ENCODE data around the gene LIMS2.

LIMS2 gene, protein sequence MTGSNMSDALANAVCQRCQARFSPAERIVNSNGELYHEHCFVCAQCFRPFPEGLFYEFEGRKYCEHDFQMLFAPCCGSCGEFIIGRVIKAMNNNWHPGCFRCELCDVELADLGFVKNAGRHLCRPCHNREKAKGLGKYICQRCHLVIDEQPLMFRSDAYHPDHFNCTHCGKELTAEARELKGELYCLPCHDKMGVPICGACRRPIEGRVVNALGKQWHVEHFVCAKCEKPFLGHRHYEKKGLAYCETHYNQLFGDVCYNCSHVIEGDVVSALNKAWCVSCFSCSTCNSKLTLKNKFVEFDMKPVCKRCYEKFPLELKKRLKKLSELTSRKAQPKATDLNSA

GRCh38 chr2:127675331-127676261 lies at the start of gene LIMS2:
TSS of gene LIMS2 (minus strand) at chr2:127675530. CDS start at chr2:127675024, 506 bp downstream.
- DNase-seq, result no peak

DNA sequence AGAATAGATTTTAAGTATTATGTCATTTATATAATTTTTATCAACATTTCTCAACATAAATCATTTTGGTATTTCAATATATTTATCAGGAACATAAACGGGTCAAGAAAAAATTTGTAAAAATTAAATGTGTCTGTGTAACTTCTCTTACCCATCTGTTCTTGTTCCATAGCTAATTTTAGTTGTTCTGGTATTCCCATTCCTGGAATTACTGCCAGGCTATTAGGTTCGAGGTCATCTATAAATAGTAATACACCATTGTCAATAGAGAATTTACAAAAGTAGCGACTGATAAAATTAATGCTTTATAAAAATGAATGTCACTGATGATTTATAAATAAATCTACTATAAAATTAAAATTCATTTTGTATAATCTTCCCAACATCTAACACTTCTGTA lies 47.5 kb upstream of the LIMS2 start:
- DNase-seq, result no peak

DNA sequence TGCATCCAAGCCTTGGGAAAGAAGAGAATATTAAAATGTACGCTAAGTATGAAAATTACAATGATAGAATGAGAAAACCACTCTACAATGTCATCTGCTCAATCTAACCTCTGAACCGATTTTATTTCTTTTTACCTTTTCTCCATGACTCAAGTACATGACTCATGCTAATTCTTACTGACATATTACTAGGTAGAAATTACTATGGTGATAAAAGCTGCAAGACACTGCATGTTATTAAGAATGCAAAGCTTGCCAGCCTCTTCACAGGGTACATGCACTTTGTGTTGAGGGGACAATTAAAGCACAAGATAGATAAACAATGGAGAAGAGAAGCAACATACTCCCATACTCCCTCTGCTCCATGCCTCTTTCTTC lies 46.6 kb upstream of the LIMS2 start:
- no peak for DNase-seq

GRCh38 chr2:127721311-127721977 lies 46.1 kb upstream of the LIMS2 start:
- no peak for DNase-seq

DNA sequence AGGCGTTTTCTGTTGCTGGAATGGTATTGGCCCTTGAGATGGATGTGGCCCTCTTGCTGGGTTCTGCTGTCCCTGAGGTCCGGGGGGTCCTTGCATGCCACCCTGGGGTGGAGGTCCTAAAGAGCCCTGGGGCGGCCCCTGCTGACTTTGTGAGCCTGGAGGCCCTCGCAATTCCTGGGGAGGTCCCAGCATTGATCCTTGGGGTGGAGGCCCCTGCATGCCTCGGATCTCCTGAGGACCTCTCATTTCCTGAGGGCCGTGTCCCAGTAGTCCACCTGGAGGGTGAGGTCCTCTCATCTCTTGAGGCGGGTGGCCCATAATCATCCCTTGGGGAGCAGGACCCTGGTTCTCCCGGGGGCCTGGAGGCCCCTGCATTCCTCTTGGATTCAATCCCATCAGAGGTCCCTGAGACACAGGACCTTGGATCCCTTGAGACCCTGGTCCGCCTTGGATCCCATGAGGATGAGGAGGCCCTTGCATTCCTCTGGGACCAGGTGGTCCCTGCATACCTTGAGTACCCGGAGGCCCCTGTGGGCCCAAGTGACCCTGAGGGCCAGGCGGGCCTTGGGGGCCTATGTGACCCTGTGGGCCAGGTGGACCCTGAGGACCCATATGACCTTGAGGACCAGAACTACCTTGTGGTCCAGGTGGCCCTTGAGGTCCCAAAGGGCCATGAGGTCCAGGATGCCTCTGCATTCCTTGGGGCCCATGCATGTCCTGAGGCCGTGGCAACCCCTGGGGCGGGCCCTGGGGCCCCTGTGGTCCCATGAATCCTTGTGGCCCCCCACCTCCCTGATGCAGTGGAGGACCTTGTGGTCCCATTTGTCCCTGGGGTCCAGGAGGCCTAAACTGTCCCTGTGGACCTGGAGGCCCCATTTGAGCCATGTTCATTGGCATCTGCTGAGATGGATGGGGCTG lies 44.2 kb upstream of the LIMS2 start:
- no peak for DNase-seq

DNA sequence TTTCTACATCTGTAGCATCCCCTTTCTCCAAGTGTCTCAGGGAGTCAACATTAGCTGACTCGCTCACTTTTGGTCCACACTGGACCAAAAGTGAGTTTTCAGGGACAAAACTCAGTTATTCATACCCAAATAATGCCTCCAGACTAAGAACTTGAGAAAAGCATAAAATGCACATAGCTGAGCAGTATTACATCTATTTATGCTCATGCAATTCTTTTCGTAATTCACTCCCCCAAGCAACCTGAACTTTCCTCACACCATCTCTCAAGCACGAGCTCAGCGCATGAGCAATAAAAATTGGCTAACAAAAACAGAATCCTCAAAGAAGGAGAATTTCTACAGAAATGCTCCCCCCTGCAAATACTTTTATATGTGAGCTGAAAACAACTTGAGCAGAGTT lies 42.9 kb upstream of the LIMS2 start:
- no peak for DNase-seq

GRCh38 chr2:127715778-127716449 lies 40.6 kb upstream of the LIMS2 start:
- no peak for DNase-seq

DNA sequence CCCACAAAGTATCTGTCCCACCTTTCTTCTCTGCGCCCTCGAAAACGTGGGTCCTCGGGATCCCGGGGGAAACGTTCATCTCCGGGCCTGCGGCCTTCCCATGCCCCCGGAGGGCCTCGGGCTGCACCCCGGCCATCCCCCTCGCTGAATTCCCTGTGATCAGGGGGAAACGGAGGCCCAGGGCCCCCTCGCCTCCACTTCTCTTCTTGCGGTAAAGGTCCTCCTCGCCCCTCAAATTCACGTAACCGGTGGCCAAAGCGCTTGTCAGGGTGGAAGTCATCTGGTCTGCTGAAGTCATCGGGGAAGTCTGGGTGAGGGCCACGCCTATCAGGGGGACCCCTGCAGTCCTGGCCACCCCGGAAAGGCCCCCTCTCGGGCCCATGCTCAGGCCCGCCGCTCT lies 38.2 kb upstream of the LIMS2 start:
- no peak for DNase-seq

DNA sequence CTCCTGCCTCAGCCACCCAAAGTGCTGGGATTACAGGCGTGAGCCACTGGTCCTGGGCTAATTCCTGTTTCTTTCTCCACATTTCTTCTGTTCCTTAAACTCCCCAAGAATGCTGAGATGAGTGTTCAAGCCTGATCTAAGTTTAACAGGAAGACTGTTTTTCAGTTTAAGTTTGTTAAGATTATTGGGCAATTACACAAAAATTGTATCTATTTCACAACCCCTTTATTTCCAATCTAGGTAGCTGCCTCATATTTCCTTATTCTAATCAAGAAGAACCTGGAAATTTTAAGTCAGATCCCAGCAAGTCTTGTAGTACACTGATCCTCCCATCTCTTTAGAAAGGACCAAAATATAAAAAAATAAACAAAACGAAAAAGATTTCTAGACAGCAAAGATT lies 37.7 kb upstream of the LIMS2 start:
- DNase-seq, result no peak

DNA sequence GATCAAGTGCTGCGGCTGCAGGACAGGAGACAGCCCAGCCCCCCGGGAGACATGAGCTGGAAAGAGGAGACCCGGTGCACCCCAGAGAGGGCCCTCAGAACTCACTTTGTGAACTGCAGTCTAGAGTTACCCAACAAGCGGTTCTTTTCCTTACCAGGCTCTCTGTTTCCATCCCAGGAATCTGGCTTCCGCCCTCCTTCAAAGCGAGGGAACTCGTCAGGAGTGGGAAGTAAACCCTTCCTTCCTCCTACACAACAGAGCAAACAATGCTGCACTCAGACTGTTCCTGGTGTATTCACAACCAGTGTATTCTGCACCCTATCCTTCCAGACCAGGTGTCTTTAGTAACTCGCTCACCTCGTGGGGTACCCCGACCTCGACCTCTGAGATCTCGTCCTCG lies 34.0 kb upstream of the LIMS2 start:
- DNase-seq, result no peak

GRCh38 chr2:127707890-127708648 lies 32.7 kb upstream of the LIMS2 start:
- no peak for DNase-seq

- DNase-seq, result no peak
These were observed 31.1 kb upstream of the LIMS2 start for GRCh38 chr2:127706215-127706990.

GRCh38 chr2:127705391-127706065 lies 30.2 kb upstream of the LIMS2 start:
- DNase-seq, result no peak

- DNase-seq, result no peak
These were observed 29.5 kb upstream of the LIMS2 start for GRCh38 chr2:127704641-127705390.

DNA sequence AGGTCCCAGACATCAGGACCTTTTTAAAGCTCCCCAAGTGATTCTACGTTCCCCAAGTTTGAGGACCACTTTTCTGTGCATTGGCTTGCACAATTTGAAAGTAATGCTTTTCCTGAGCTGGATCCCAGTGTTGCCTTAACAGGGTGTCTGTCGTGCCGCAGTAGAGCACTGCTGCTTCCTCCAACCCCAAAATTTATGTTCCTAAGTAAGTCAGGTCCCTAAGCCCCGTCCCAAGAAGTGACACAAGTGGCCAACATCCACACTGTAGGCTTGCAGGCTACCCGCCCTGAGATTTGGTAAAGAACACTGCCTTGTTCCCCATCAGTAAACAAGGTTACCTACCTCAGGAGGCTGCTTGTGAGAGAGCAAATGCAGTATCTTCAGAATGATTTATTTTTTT lies 28.0 kb upstream of the LIMS2 start:
- DNase-seq, result no peak

DNA sequence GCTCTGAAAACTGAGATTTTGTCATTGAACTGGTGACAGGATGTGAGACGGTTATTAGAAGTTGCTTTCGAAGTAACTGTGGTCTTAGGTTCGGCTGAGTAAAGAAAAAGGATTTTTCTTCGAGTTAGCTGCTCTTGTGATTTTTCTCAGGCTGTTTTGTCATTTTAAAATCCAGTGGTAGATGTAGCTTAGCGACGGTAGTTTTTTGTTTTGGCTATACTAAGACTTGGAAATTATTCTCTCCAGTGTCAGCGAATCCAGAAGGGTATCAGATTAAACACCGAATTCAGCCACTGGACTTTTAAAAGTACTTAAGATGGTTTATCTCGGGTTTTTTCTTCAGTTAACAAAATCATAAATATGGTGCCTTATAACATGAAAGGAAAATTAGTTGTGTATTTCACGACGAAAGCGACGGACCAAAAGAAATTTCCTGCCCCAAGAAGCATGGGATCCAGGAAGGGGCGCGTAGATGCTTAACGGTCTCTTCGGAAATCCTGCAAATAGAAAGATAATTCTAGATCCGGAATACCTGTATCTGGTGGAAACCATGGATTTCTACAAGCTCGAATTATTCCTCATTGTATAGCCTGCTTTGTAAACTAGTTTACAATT lies 27.2 kb upstream of the LIMS2 start:
- no peak for DNase-seq

- peak; percentile 82 for DNase-seq
These were observed 26.5 kb upstream of the LIMS2 start for GRCh38 chr2:127701651-127702394.
